Measurements from ENCODE around the gene FURIN. TPM values are rescaled to one million over a fixed set of nuclear protein-coding genes. Genes with fewer than 3 reads are reported as not detected.

FURIN gene
- polyA plus RNA-seq, 1 of the 3 experiments (the other 2 are of a cell fraction): 40.8 TPM

DNA sequence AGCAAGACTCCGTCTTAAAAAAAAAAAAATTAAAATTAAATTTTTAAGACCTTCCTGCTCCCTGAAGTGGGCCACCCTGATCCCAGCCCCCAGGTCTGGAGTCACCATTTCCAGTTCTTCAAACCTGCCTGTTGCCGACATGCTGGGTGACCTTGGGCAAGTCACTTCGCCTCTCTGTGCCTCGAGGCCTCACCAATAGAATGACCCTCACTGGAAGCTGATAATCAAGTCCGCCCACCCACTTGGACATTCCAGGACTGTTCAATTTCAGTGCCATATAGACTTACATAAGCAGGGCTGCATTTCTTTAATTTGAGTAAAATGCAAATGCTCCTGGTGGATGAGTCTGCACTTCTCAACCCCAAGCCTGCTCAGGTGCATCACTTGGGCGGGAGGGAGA lies 39.3 kb upstream of the FURIN start:
- Histone ChIP-seq H3K9me3 (no peaks in the 10 kb centered on the region), H3K4me1 (ENCODE audit: control insufficient read depth in 1 of 2, insufficient read depth in 2 of 2, low read depth in 1 of 2, low read length in 1 of 2) (no peaks in the 10 kb centered on the region), H3F3A (replicated peaks; ENCODE audit: insufficient read depth) (no peaks in the 10 kb centered on the region), H2AFZ (ENCODE audit: low read depth) (no peak overlapping the region), H3K9me2 (no peaks in the 10 kb centered on the region), H4K20me1 (ENCODE audit: insufficient read depth) (no peaks in the 10 kb centered on the region), H3K79me2 (ENCODE audit: insufficient read depth) (no peaks in the 10 kb centered on the region), H3K4me2 (no peak overlapping the region), H3K4me3 (ENCODE audit: low read depth in 2 of 2, low read length in 1 of 2) (no peak overlapping the region), H3K27ac (ENCODE audit: low read depth in 2 of 2, low read length in 1 of 2) (no peak overlapping the region), H3K9ac (no peak overlapping the region), H3K36me3 (replicated peaks in 1 of 2; ENCODE audit: control insufficient read depth in 1 of 2, insufficient read depth in 2 of 2, low read length in 1 of 2) (no peaks in the 10 kb centered on the region), H3K27me3 (ENCODE audit: insufficient read depth) (no peaks in the 10 kb centered on the region)
- 87% methylated on average over 6 of the region's 6 CpGs for WGBS (ENCODE audit: low lambda C conversion rate)
- peak; percentile 9 for DNase-seq
- POLR2A ChIA-PET: no interaction called here
- no peak for TF ChIP-seq POLR2AphosphoS5 (IDR thresholded peaks at IDR 0.05; ENCODE audit: low read depth, low read length)
- no peak for TF ChIP-seq TCF12 (IDR thresholded peaks at IDR 0.05)
- no peak for TF ChIP-seq RXRA (IDR thresholded peaks at IDR 0.05; ENCODE audit: borderline replicate concordance, low read depth)
- TF ChIP-seq JUND (IDR thresholded peaks at IDR 0.05): no peak
- no peak for TF ChIP-seq TAF1 (IDR thresholded peaks at IDR 0.05; ENCODE audit: borderline replicate concordance, low read depth, low read length)
- TF ChIP-seq GABPA (IDR thresholded peaks at IDR 0.05; ENCODE audit: low read depth): no peak
- TF ChIP-seq FOSL2 (IDR thresholded peaks at IDR 0.05; ENCODE audit: borderline replicate concordance, low read depth): no peak
- TF ChIP-seq TEAD4 (IDR thresholded peaks at IDR 0.05; ENCODE audit: borderline replicate concordance, insufficient read depth): no peak
- no peak for TF ChIP-seq RFX5 (IDR thresholded peaks at IDR 0.05; ENCODE audit: low read length)
- no peak for TF ChIP-seq USF2 (IDR thresholded peaks at IDR 0.05; ENCODE audit: borderline replicate concordance, low read depth, low read length)
- TF ChIP-seq, protein P1, sequence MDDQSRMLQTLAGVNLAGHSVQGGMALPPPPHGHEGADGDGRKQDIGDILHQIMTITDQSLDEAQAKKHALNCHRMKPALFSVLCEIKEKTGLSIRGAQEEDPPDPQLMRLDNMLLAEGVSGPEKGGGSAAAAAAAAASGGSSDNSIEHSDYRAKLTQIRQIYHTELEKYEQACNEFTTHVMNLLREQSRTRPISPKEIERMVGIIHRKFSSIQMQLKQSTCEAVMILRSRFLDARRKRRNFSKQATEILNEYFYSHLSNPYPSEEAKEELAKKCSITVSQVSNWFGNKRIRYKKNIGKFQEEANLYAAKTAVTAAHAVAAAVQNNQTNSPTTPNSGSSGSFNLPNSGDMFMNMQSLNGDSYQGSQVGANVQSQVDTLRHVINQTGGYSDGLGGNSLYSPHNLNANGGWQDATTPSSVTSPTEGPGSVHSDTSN (IDR thresholded peaks at IDR 0.05): no peak
- no peak for TF ChIP-seq RCOR1 (IDR thresholded peaks at IDR 0.05; ENCODE audit: low read length)
- TF ChIP-seq ELF1 (IDR thresholded peaks at IDR 0.05): no peak
- no peak for TF ChIP-seq EZH2phosphoT487 (IDR thresholded peaks at IDR 0.05; ENCODE audit: borderline replicate concordance, low read depth)
- no peak for TF ChIP-seq CHD2 (IDR thresholded peaks at IDR 0.05; ENCODE audit: low read length, partially characterized antibody)
- CTCF ChIA-PET: no interaction called here

- no peak for DNase-seq
- no peak overlapping the region for H3K27ac ChIP-seq (ENCODE audit: low read depth in 2 of 2, low read length in 1 of 2)
- H3K9me3 ChIP-seq: no peaks in the 10 kb centered on the region
- H3K4me3 ChIP-seq (ENCODE audit: low read depth in 2 of 2, low read length in 1 of 2): no peak overlapping the region
- no peak overlapping the region for H2AFZ ChIP-seq (ENCODE audit: low read depth)
- H3K79me2 ChIP-seq (ENCODE audit: insufficient read depth): no peaks in the 10 kb centered on the region
- H3K9me2 ChIP-seq: no peaks in the 10 kb centered on the region
- POLR2A ChIA-PET: no interaction called here
- H3F3A ChIP-seq (replicated peaks; ENCODE audit: insufficient read depth): no peaks in the 10 kb centered on the region
- WGBS (ENCODE audit: low lambda C conversion rate): 89% methylated on average over 13 of the region's 15 CpGs
- no peaks in the 10 kb centered on the region for H3K4me1 ChIP-seq (ENCODE audit: control insufficient read depth in 1 of 2, insufficient read depth in 2 of 2, low read depth in 1 of 2, low read length in 1 of 2)
- H3K36me3 ChIP-seq (replicated peaks in 1 of 2; ENCODE audit: control insufficient read depth in 1 of 2, insufficient read depth in 2 of 2, low read length in 1 of 2): no peaks in the 10 kb centered on the region
- no peaks in the 10 kb centered on the region for H3K27me3 ChIP-seq (ENCODE audit: insufficient read depth)
- no peak overlapping the region for H3K9ac ChIP-seq
- H4K20me1 ChIP-seq (ENCODE audit: insufficient read depth): no peaks in the 10 kb centered on the region
- no peak overlapping the region for H3K4me2 ChIP-seq
- no peak for TF ChIP-seq CHD2 (IDR thresholded peaks at IDR 0.05; ENCODE audit: low read length, partially characterized antibody)
- TF ChIP-seq SIN3A (IDR thresholded peaks at IDR 0.05; ENCODE audit: borderline replicate concordance, low read depth, low read length): no peak
- TF ChIP-seq TAF1 (IDR thresholded peaks at IDR 0.05; ENCODE audit: borderline replicate concordance, low read depth, low read length): no peak
- TF ChIP-seq TEAD4 (IDR thresholded peaks at IDR 0.05; ENCODE audit: borderline replicate concordance, insufficient read depth): no peak
- TF ChIP-seq RCOR1 (IDR thresholded peaks at IDR 0.05; ENCODE audit: low read length): no peak
- no peak for TF ChIP-seq FOSL2 (IDR thresholded peaks at IDR 0.05; ENCODE audit: borderline replicate concordance, low read depth)
- TF ChIP-seq POLR2AphosphoS5 (IDR thresholded peaks at IDR 0.05; ENCODE audit: low read depth, low read length): no peak
- no peak for TF ChIP-seq RAD21 (IDR thresholded peaks at IDR 0.05; ENCODE audit: low read length)
- no peak for TF ChIP-seq USF1 (IDR thresholded peaks at IDR 0.05; ENCODE audit: borderline replicate concordance, low read depth)
- TF ChIP-seq YY1 (IDR thresholded peaks at IDR 0.05; ENCODE audit: low read depth): no peak
- TF ChIP-seq RFX5 (IDR thresholded peaks at IDR 0.05; ENCODE audit: low read length): no peak
- TF ChIP-seq SMC3 (IDR thresholded peaks at IDR 0.05; ENCODE audit: low read depth, low read length): no peak
- CTCF ChIA-PET: no interaction called here
Observed at GRCh38 chr15:90829942-90830440, 38.4 kb upstream of the FURIN start.
